NOMO-1 treated with dmso at 0.1 percent for 144 hours (cell line): ENCODE data around the gene PAK4.
"Not testable (repeated sequence)": the region's sequence is repeated elsewhere in the genome, so short reads cannot be mapped to it uniquely, and the experiment has no call there.

Experiments
- DNase-seq: peaks from one replicate; lab custom pipeline; 2025; ENCODE audit not compliant: unreplicated experiment; lab: John Stamatoyannopoulos, UW

PAK4 gene

GRCh38 chr19:39202998-39203355, 77.4 kb downstream of the PAK4 start:
- no peak for DNase-seq

GRCh38 chr19:39203372-39204341, 78.1 kb downstream of the PAK4 start, which contains the start of gene SYCN:
TSS of gene SYCN (minus strand) at chr19:39204263. CDS start at chr19:39204254, 9 bp downstream.
- DNase-seq, result no peak

GRCh38 chr19:39205449-39205764, 79.8 kb downstream of the PAK4 start:
- no peak for DNase-seq

- no peak for DNase-seq
These were observed 80.5 kb downstream of the PAK4 start for GRCh38 chr19:39206122-39206521.

GRCh38 chr19:39207293-39207836, 81.8 kb downstream of the PAK4 start:
- DNase-seq, result no peak

GRCh38 chr19:39208175-39208795, 82.7 kb downstream of the PAK4 start:
- no peak for DNase-seq

- DNase-seq, result no peak
These were observed 83.6 kb downstream of the PAK4 start for GRCh38 chr19:39209196-39209595.

GRCh38 chr19:39211731-39212374, 86.3 kb downstream of the PAK4 start:
- no peak for DNase-seq

GRCh38 chr19:39212375-39212742, 86.8 kb downstream of the PAK4 start:
- DNase-seq, result no peak

- DNase-seq, result not testable (repeated sequence)
These were observed 89.7 kb downstream of the PAK4 start for GRCh38 chr19:39215323-39215722.

- no peak for DNase-seq
These were observed 91.5 kb downstream of the PAK4 start for GRCh38 chr19:39217094-39217493.

GRCh38 chr19:39218230-39219007, 92.8 kb downstream of the PAK4 start:
- DNase-seq, result no peak

- DNase-seq, result not testable (repeated sequence)
These were observed 93.5 kb downstream of the PAK4 start for GRCh38 chr19:39219108-39219507.

- no peak for DNase-seq
These were observed 98.2 kb downstream of the PAK4 start for GRCh38 chr19:39223703-39224279.

- peak; percentile 13 for DNase-seq
These were observed 99.3 kb downstream of the PAK4 start for GRCh38 chr19:39224910-39225309.
